Body of pancreas (tissue), 4 donors: ENCODE measurements around the gene NOG.

Experiments used
- POLR2A ChIP-seq, 3 donors: fragments of 450-650 bp; IDR thresholded peaks; one replicate each; pipeline ENCODE4 v1.6.1; 2016; ENCODE audit warnings: antibody characterized with exemption in 3 of 3, mild to moderate bottlenecking in 2 of 3
- TF ChIP-seq, protein P1 (sequence below), 7 experiments: fragments of 450-650 bp in 4 of 7; fragments of 200-600 bp in 3 of 7; sonication (generic) in 3 of 7; IDR thresholded peaks; one replicate each; pipeline ENCODE4 v1.5.1; 2016 to 2019; ENCODE audit warnings: antibody characterized with exemption in 7 of 7

DNA sequence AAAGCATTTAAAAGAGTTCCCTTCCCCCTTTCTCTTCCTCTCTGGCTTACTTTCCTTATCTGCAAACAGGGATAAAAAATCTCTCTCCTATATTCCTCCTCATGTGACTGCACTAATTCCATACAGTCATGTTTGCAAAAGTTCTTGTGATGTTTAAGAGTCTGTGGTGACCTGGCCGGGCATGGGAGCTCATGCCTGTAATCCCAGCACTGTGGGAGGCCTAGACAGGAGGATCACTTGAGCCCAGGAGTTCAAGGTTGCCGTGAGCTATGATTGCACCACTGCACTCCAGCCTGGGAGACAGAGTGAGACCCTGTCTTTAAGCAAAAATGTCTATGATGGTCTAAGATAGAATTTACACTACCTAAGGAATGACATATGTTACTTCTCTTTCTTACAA is 19.6 kb downstream of the NOG start:
- TF ChIP-seq, protein P1, sequence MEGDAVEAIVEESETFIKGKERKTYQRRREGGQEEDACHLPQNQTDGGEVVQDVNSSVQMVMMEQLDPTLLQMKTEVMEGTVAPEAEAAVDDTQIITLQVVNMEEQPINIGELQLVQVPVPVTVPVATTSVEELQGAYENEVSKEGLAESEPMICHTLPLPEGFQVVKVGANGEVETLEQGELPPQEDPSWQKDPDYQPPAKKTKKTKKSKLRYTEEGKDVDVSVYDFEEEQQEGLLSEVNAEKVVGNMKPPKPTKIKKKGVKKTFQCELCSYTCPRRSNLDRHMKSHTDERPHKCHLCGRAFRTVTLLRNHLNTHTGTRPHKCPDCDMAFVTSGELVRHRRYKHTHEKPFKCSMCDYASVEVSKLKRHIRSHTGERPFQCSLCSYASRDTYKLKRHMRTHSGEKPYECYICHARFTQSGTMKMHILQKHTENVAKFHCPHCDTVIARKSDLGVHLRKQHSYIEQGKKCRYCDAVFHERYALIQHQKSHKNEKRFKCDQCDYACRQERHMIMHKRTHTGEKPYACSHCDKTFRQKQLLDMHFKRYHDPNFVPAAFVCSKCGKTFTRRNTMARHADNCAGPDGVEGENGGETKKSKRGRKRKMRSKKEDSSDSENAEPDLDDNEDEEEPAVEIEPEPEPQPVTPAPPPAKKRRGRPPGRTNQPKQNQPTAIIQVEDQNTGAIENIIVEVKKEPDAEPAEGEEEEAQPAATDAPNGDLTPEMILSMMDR (IDR thresholded peaks at IDR 0.05), result no peak
- TF ChIP-seq POLR2A (IDR thresholded peaks at IDR 0.05), result no peak
